Stimulated activated CD4-positive, alpha-beta T cell treated with anti-CD3 and anti-CD28 coated beads, Interleukin-12 subunit alpha, Interleukin-12 subunit beta, amount 100 ng/mL, for 24 hours (primary cell): Measurements from ENCODE around the gene MAPK9.

Experiments used
- DNase-seq, 2 experiments: peaks; one replicate each; pipeline ENCODE4 v3.0.0-alpha.2; 2020; ENCODE audit warnings: low read depth in 2 of 2

Gene MAPK9

GRCh38 chr5:180294913-180295555 lies 3.2 kb upstream of the MAPK9 start:
- no peak for DNase-seq

GRCh38 chr5:180294411-180294810 lies 2.5 kb upstream of the MAPK9 start:
- DNase-seq = no peak

- no peak for DNase-seq
Observed at GRCh38 chr5:180291234-180291940, 496 bp downstream of the MAPK9 start.

GRCh38 chr5:180290568-180291233 lies 1.2 kb downstream of the MAPK9 start:
- no peak for DNase-seq

GRCh38 chr5:180289966-180290365 lies 1.9 kb downstream of the MAPK9 start:
- no peak for DNase-seq

GRCh38 chr5:180289433-180289832 lies 2.5 kb downstream of the MAPK9 start:
- no peak for DNase-seq

GRCh38 chr5:180287868-180288267 lies 4.0 kb downstream of the MAPK9 start:
- no peak for DNase-seq

- no peak for DNase-seq
Observed at GRCh38 chr5:180287404-180287803, 4.5 kb downstream of the MAPK9 start.

- DNase-seq = no peak
Observed at GRCh38 chr5:180284149-180284548, 7.7 kb downstream of the MAPK9 start.

GRCh38 chr5:180283026-180283615 lies 8.8 kb downstream of the MAPK9 start:
- no peak for DNase-seq

- no peak for DNase-seq
Observed at GRCh38 chr5:180282281-180282680, 9.6 kb downstream of the MAPK9 start.

GRCh38 chr5:180281706-180282105 lies 10.2 kb downstream of the MAPK9 start:
- no peak for DNase-seq

- no peak for DNase-seq
Observed at GRCh38 chr5:180274695-180275094, 17.2 kb downstream of the MAPK9 start.

- no peak for DNase-seq
Observed at GRCh38 chr5:180271221-180271620, 20.7 kb downstream of the MAPK9 start.

GRCh38 chr5:180259260-180259611 lies 32.6 kb downstream of the MAPK9 start:
- DNase-seq = no peak

- no peak for DNase-seq
Observed at GRCh38 chr5:180253036-180253824, 38.7 kb downstream of the MAPK9 start.

- no peak for DNase-seq
Observed at GRCh38 chr5:180251887-180252286, 40.0 kb downstream of the MAPK9 start.

- DNase-seq = no peak
Observed at GRCh38 chr5:180251141-180251540, 40.7 kb downstream of the MAPK9 start.

GRCh38 chr5:180250329-180250728 lies 41.6 kb downstream of the MAPK9 start:
- DNase-seq = no peak

- no peak for DNase-seq
Observed at GRCh38 chr5:180241600-180241999, 50.3 kb downstream of the MAPK9 start.

GRCh38 chr5:180238631-180239030 lies 53.3 kb downstream of the MAPK9 start:
- DNase-seq = no peak

- DNase-seq = no peak
Observed at GRCh38 chr5:180235846-180236245, 56.0 kb downstream of the MAPK9 start.
